Measurements from ENCODE around the gene TNRC6C.

TNRC6C gene

GRCh38 chr17:78134899-78135385 is 176.4 kb downstream of the TNRC6C start:
- H3K36me3 ChIP-seq (ENCODE audit: control insufficient read depth in 2 of 2, insufficient read depth in 1 of 2, low read length in 2 of 2) = no peaks in the 10 kb centered on the region
- no peak overlapping the region for H3K27ac ChIP-seq (ENCODE audit: extremely low read depth, low read depth, low read length)
- ChIA-PET CTCF (interaction anchor here (0.6 to 2.8 kb wide), 23 partner anchors 12 to 1957 kb away, joined by 3 to 15 read pairs (median 6); no protein-coding TSS in a partner anchor), POLR2A (interaction anchor here (1.4 to 1.9 kb wide), 2 partner anchors 52 to 176 kb away, joined by 4 to 6 read pairs; partner anchors contain the start of genes AFMID, TK1 and TNRC6C)
- H3K4me3 ChIP-seq (ENCODE audit: low read depth, low read length) = no peak overlapping the region
- no peaks in the 10 kb centered on the region for H3K4me1 ChIP-seq (ENCODE audit: control insufficient read depth, insufficient read depth, low read length)
- TF ChIP-seq ZNF404 (tag by site-specific recombination; IDR thresholded peaks at IDR 0.05) (no peak), ZNF302 (tag by site-specific recombination; IDR thresholded peaks at IDR 0.05; ENCODE audit: low read depth) (no peak), ZNF830 (tag by site-specific recombination; IDR thresholded peaks at IDR 0.05; ENCODE audit: low read depth) (no peak), ZNF791 (tag by site-specific recombination; IDR thresholded peaks at IDR 0.05) (no peak), BCL6B (tag by site-specific recombination; IDR thresholded peaks at IDR 0.05) (no peak), PRDM6 (tag by site-specific recombination; IDR thresholded peaks at IDR 0.05) (no peak), ZNF610 (tag by site-specific recombination; IDR thresholded peaks at IDR 0.05; ENCODE audit: borderline replicate concordance) (no peak), ZNF670 (tag by site-specific recombination; IDR thresholded peaks at IDR 0.05; ENCODE audit: low read depth) (no peak), GFI1B (tag by site-specific recombination; IDR thresholded peaks at IDR 0.05) (no peak), ZNF658 (tag by site-specific recombination; IDR thresholded peaks at IDR 0.05) (no peak), ZNF341 (tag by site-specific recombination; IDR thresholded peaks at IDR 0.05; ENCODE audit: low read depth) (no peak), PRDM10 (tag by site-specific recombination; IDR thresholded peaks at IDR 0.05) (no peak), ZNF211 (tag by site-specific recombination; IDR thresholded peaks at IDR 0.05; ENCODE audit: low read depth) (no peak), OVOL3 (tag by site-specific recombination; IDR thresholded peaks at IDR 0.05) (no peak), ZNF157 (tag by site-specific recombination; IDR thresholded peaks at IDR 0.05) (no peak), ZBTB8A (tag by site-specific recombination; IDR thresholded peaks at IDR 0.05) (no peak), ZNF777 (tag by site-specific recombination; IDR thresholded peaks at IDR 0.05; ENCODE audit: borderline replicate concordance) (no peak)
- TF ChIP-seq, protein P1, sequence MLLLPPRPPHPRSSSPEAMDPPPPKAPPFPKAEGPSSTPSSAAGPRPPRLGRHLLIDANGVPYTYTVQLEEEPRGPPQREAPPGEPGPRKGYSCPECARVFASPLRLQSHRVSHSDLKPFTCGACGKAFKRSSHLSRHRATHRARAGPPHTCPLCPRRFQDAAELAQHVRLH (tag by site-specific recombination; IDR thresholded peaks at IDR 0.05) = no peak
- no peaks in the 10 kb centered on the region for H3K9me3 ChIP-seq (ENCODE audit: control insufficient read depth, insufficient read depth, low read depth, low read length)

Data from HEK293 (cell line).